Anterior cingulate cortex (tissue), 58 donors: Measurements from ENCODE around the gene TBCK.
"Not testable (repeated sequence)": the region's sequence is repeated elsewhere in the genome, so short reads cannot be mapped to it uniquely, and the experiment has no call there.

Source experiments
- DNase-seq, 58 donors: peaks; one replicate each; lab custom pipeline; 2025; lab: John Stamatoyannopoulos, UW

Gene TBCK

GRCh38 chr4:106323119-106323518 is 7.1 kb upstream of the TBCK start:
- DNase-seq, result no peak

- not testable (repeated sequence) for DNase-seq
Observed at GRCh38 chr4:106321814-106322213, 5.8 kb upstream of the TBCK start.

GRCh38 chr4:106321168-106321567 is 5.2 kb upstream of the TBCK start:
- DNase-seq, result not testable (repeated sequence)

- no peak for DNase-seq
Observed at GRCh38 chr4:106320235-106320634, 4.2 kb upstream of the TBCK start.

- DNase-seq, result no peak
Observed at GRCh38 chr4:106318511-106318910, 2.5 kb upstream of the TBCK start.

GRCh38 chr4:106317815-106318214 is 1.8 kb upstream of the TBCK start:
- DNase-seq, result no peak

GRCh38 chr4:106316773-106317409 is 882 bp upstream of the TBCK start:
- peak in 1 of 58 donors; percentile 2 for DNase-seq

- DNase-seq, result peak in 9 of 58 donors; percentile 24 to 62 (median 49)
Observed at GRCh38 chr4:106315476-106315967, 487 bp downstream of the TBCK start.

GRCh38 chr4:106314960-106315359 is 1.0 kb downstream of the TBCK start:
- DNase-seq, result no peak

GRCh38 chr4:106312997-106313522 is 2.9 kb downstream of the TBCK start:
- no peak for DNase-seq

- no peak for DNase-seq
Observed at GRCh38 chr4:106312377-106312776, 3.6 kb downstream of the TBCK start.

GRCh38 chr4:106306561-106306960 is 9.4 kb downstream of the TBCK start:
- no peak for DNase-seq

- DNase-seq, result no peak
Observed at GRCh38 chr4:106305435-106306055, 10.5 kb downstream of the TBCK start.

- no peak for DNase-seq
Observed at GRCh38 chr4:106304632-106305031, 11.4 kb downstream of the TBCK start.

- DNase-seq, result no peak
Observed at GRCh38 chr4:106303548-106304281, 12.3 kb downstream of the TBCK start.

- DNase-seq, result no peak
Observed at GRCh38 chr4:106302062-106302438, 14.0 kb downstream of the TBCK start.

- DNase-seq, result no peak
Observed at GRCh38 chr4:106301393-106302061, 14.5 kb downstream of the TBCK start.

GRCh38 chr4:106299977-106300376 is 16.0 kb downstream of the TBCK start:
- no peak for DNase-seq

GRCh38 chr4:106297245-106298035 is 18.6 kb downstream of the TBCK start:
- DNase-seq, result no peak

GRCh38 chr4:106294062-106294461 is 21.9 kb downstream of the TBCK start:
- DNase-seq, result no peak
